Endothelial cell of umbilical vein (primary cell): Measurements from ENCODE around the gene REEP5. TPM values are rescaled to one million over a fixed set of nuclear protein-coding genes. Genes with fewer than 3 reads are reported as not detected.

ENCODE experiments used
- BruUV-seq: library from RNA; stranded (reverse); fragments of 400-500 nt; replicated peaks from 2 replicates; lab custom pipeline; 2021; lab: Mats Ljungman, UMichigan
- CTCF ChIA-PET: fragments of 300-600, 350-600 bp; sonication (Branson Sonifier 250); formaldehyde crosslinking; loops from one replicate; lab custom pipeline; 2021; ENCODE audit warnings: antibody characterized with exemption, inconsistent platforms; lab: Charles Lee
- POLR2A ChIA-PET: fragments of 300-600, 350-600 bp; sonication (Branson Sonifier 250); formaldehyde crosslinking; loops from one replicate; lab custom pipeline; 2021; ENCODE audit warnings: antibody characterized with exemption, inconsistent platforms; lab: Charles Lee
- DNase-seq: peaks from one replicate; pipeline ENCODE4 v3.0.0-alpha.2; 2011; ENCODE audit warnings: low read depth, low spot score
- FAIRE-seq: peaks from 2 replicates; lab custom pipeline; 2011; peaks lifted over from hg19 to GRCh38; lab: Jason Lieb, UNC
- H2AFZ ChIP-seq: 2 replicates; pipeline ENCODE4 v1.6.0; 2012; ENCODE audit warnings: low read depth, low read length, control low read depth, inconsistent platforms
- H3K27ac ChIP-seq: 2 replicates; pipeline ENCODE4 v1.5.1; 2011; ENCODE audit warnings: low read depth, mild to moderate bottlenecking, control low read depth, low read length, moderate library complexity; ENCODE audit not compliant: insufficient read depth
- H3K27me3 ChIP-seq, 2 experiments: 2 replicates each; pipeline versions ENCODE4 v1.6.0 to v1.6.1; 2011; ENCODE audit warnings: low read length in 2 of 2, mixed read lengths in 1 of 2; ENCODE audit not compliant: control insufficient read depth in 2 of 2, insufficient read depth in 2 of 2
- H3K36me3 ChIP-seq, 2 experiments: 2 replicates in 1 of 2; 3 replicates in 1 of 2; pipeline ENCODE4 v1.5.1; 2011; ENCODE audit warnings: low read length in 2 of 2, mild to moderate bottlenecking in 1 of 2, moderate library complexity in 1 of 2; ENCODE audit not compliant: control insufficient read depth in 2 of 2, insufficient read depth in 2 of 2; ENCODE audit errors: extremely low read depth in 1 of 2
- H3K4me1 ChIP-seq: 3 replicates; pipeline ENCODE4 v1.5.1; 2011; ENCODE audit warnings: mild to moderate bottlenecking, low read length; ENCODE audit not compliant: control insufficient read depth, insufficient read depth; ENCODE audit errors: extremely low read depth
- H3K4me2 ChIP-seq: 2 replicates; pipeline ENCODE4 v1.6.1; 2011; ENCODE audit warnings: low read length, control low read depth, mixed read lengths; ENCODE audit not compliant: insufficient read depth
- H3K4me3 ChIP-seq, 3 experiments: fragments of 200-600 bp in 1 of 3; sonication (generic), shearing (Covaris generic) in 1 of 3; replicated peaks in 1 of 3; 2 replicates each; pipeline ENCODE4 v1.5.1; 2011 to 2016; ENCODE audit warnings: control low read depth in 3 of 3, low read length in 3 of 3, mild to moderate bottlenecking in 2 of 3, inconsistent platforms in 1 of 3, low read depth in 1 of 3, moderate library complexity in 1 of 3; ENCODE audit not compliant: insufficient read depth in 1 of 3
- H3K79me2 ChIP-seq: 2 replicates; pipeline ENCODE4 v1.6.0; 2012; ENCODE audit warnings: low read length, inconsistent platforms; ENCODE audit not compliant: control insufficient read depth, insufficient read depth
- H3K9ac ChIP-seq: replicated peaks from 2 replicates; pipeline ENCODE3; 2011; ENCODE audit warnings: low read length, control low read depth; ENCODE audit not compliant: insufficient read depth; ENCODE audit errors: extremely low read depth
- H3K9me1 ChIP-seq: replicated peaks from 3 replicates; pipeline ENCODE4 v1.6.0; 2011; ENCODE audit warnings: mild to moderate bottlenecking, low read length; ENCODE audit not compliant: control insufficient read depth, insufficient read depth; ENCODE audit errors: extremely low read depth
- H3K9me3 ChIP-seq: replicated peaks from 2 replicates; pipeline ENCODE4 v1.5.1; 2012; ENCODE audit warnings: low read length, inconsistent platforms; ENCODE audit not compliant: control insufficient read depth, insufficient read depth
- H4K20me1 ChIP-seq: replicated peaks from 2 replicates; pipeline ENCODE3; 2011; ENCODE audit warnings: mild to moderate bottlenecking, low read length; ENCODE audit not compliant: control insufficient read depth, insufficient read depth; ENCODE audit errors: extremely low read depth
- CTCF ChIP-seq, 2 donors: IDR thresholded peaks; 1 replicate in 1 of 2; 2 replicates in 1 of 2; pipeline ENCODE4 v1.5.1; 2011; ENCODE audit warnings: low read length in 2 of 2, mild to moderate bottlenecking in 2 of 2, moderate library complexity in 2 of 2, control low read depth in 1 of 2, inconsistent platforms in 1 of 2, low read depth in 1 of 2; ENCODE audit not compliant: insufficient read depth in 1 of 2; ENCODE audit errors: extremely low read depth in 1 of 2
- EZH2 ChIP-seq: IDR thresholded peaks from 2 replicates; pipeline ENCODE4 v1.6.1; 2012; ENCODE audit warnings: borderline replicate concordance, low read depth, mild to moderate bottlenecking, moderate library complexity, low read length, inconsistent platforms; ENCODE audit not compliant: severe bottlenecking
- FOS ChIP-seq: IDR thresholded peaks from 2 replicates; pipeline ENCODE4 v1.6.1; 2011; ENCODE audit warnings: mild to moderate bottlenecking, low read length, moderate library complexity, borderline replicate concordance; ENCODE audit not compliant: insufficient read depth
- GATA2 ChIP-seq: IDR thresholded peaks from 2 replicates; pipeline ENCODE4 v1.7.0; 2011; ENCODE audit warnings: low read depth, mild to moderate bottlenecking, moderate library complexity, mixed read lengths, low read length; ENCODE audit not compliant: insufficient read length, insufficient read depth
- JUN ChIP-seq: IDR thresholded peaks from 2 replicates; pipeline ENCODE4 v1.6.1; 2011; ENCODE audit warnings: borderline replicate concordance, low read depth; ENCODE audit not compliant: insufficient read length, insufficient read depth
- MAX ChIP-seq: IDR thresholded peaks from 2 replicates; pipeline ENCODE4 v1.6.1; 2011; ENCODE audit not compliant: insufficient read depth, insufficient read length
- MYC ChIP-seq: IDR thresholded peaks from one replicate; pipeline ENCODE4 v1.6.1; 2011; ENCODE audit warnings: mild to moderate bottlenecking, low read depth, low read length
- POLR2A ChIP-seq: IDR thresholded peaks from 2 replicates; pipeline ENCODE4 v1.6.1; 2012; ENCODE audit warnings: low read depth, mild to moderate bottlenecking, control low read depth, low read length
- POLR2AphosphoS5 ChIP-seq: IDR thresholded peaks from 2 replicates; pipeline ENCODE4 v1.6.1; 2012; ENCODE audit warnings: low read depth, mild to moderate bottlenecking, control low read depth, low read length, moderate library complexity; ENCODE audit not compliant: insufficient read depth
- dilution Hi-C: fragments of 300-500 bp; cut with MboI; formaldehyde crosslinking; loops from one replicate; pipeline ENCODE4 v1.15.0; 2019; ENCODE audit warnings: low sequenced_read_pairs; ENCODE audit not compliant: extremely low pct_ligation_motif_present
- intact Hi-C: fragments of 100-400 bp; cut with micrococcal nuclease; formaldehyde crosslinking; loops from one replicate; pipeline ENCODE4 v1.10.0; 2022
- polyA plus RNA-seq, 4 experiments: library from polyadenylated mRNA; depleted of rRNA in 3 of 4; stranded (reverse) in 3 of 4; unstranded in 1 of 4; fragments of >200 nt; gene quantifications; 2 replicates each; pipeline versions ENCODE4 v1.2.1 to v1.2.3, GENCODE V29; 2011 to 2012; ENCODE audit warnings: missing spikeins in 1 of 4
- total RNA-seq: library from RNA; stranded (reverse); gene quantifications from 2 replicates; pipeline ENCODE4 v1.2.3, GENCODE V29; 2021

The REEP5 gene
- total and polyA plus RNA-seq, 2 donors (not counting 3 experiments of a cell fraction or from before 2014, with no cell fraction given), result 98.0 to 163 TPM

- BruUV-seq, result no TSS peak
- H3K27ac ChIP-seq, result no peak overlapping the region
- peak; percentile 29 for TF ChIP-seq GATA2
- no peak for TF ChIP-seq FOS
- TF ChIP-seq POLR2A, result no peak
- TF ChIP-seq EZH2, result no peak
- no peaks in the 10 kb centered on the region for H3K9me1 ChIP-seq
- dilution Hi-C loops, result no loop called here
- CTCF ChIA-PET, result interaction anchor here (0.7 to 1.3 kb wide), 4 partner anchors 8 to 82 kb away, joined by 3 to 4 read pairs (median 4); no protein-coding TSS in a partner anchor
- H3K79me2 ChIP-seq, result peaks cover 73% of the 10 kb centered on the region
- no peaks in the 10 kb centered on the region for H3K27me3 ChIP-seq
- H3K9ac ChIP-seq, result no peak overlapping the region
- no peaks in the 10 kb centered on the region for H3K4me1 ChIP-seq
- no peak overlapping the region for H3K4me2 ChIP-seq
- H3K36me3 ChIP-seq, result peaks cover 15 to 17% of the 10 kb centered on the region in 2 experiments
- DNase-seq, result no peak
- H3K9me3 ChIP-seq, result no peaks in the 10 kb centered on the region
- H3K4me3 ChIP-seq, result no peak overlapping the region
- H2AFZ ChIP-seq, result no peak overlapping the region
- POLR2A ChIA-PET, result no interaction called here
- H4K20me1 ChIP-seq, result peaks cover 2% of the 10 kb centered on the region
- FAIRE-seq, result no peak
- intact Hi-C loops, result no loop called here
These were observed 7.4 kb downstream of the REEP5 start for GRCh38 chr5:112914584-112914983.

GRCh38 chr5:112910529-112910928 is 11.5 kb downstream of the REEP5 start:
- H4K20me1 ChIP-seq, result peaks cover 2% of the 10 kb centered on the region
- H3K9ac ChIP-seq, result no peak overlapping the region
- dilution Hi-C loops (no loop called here), intact Hi-C loops (no loop called here)
- no peaks in the 10 kb centered on the region for H3K27me3 ChIP-seq
- BruUV-seq, result no TSS peak
- no peak overlapping the region for H3K27ac ChIP-seq
- H3K4me3 ChIP-seq, result no peak overlapping the region
- peaks cover 57% of the 10 kb centered on the region for H3K79me2 ChIP-seq
- TF ChIP-seq MAX, result no peak
- no peak for TF ChIP-seq JUN
- TF ChIP-seq POLR2A, result no peak
- TF ChIP-seq EZH2, result no peak
- no peak for TF ChIP-seq MYC
- no peak for TF ChIP-seq CTCF (IDR thresholded peaks at IDR 0.05; ENCODE audit: extremely low read depth in 1 of 2, insufficient read depth in 1 of 2, low read depth in 1 of 2, low read length in 2 of 2)
- no peak for TF ChIP-seq FOS
- TF ChIP-seq GATA2, result no peak
- no peak for TF ChIP-seq POLR2AphosphoS5
- peaks cover 10 to 11% of the 10 kb centered on the region in 2 experiments for H3K36me3 ChIP-seq
- FAIRE-seq (no peak), DNase-seq (no peak)
- H3K4me1 ChIP-seq, result no peaks in the 10 kb centered on the region
- no peaks in the 10 kb centered on the region for H3K9me1 ChIP-seq
- no peak overlapping the region for H2AFZ ChIP-seq
- no peaks in the 10 kb centered on the region for H3K9me3 ChIP-seq
- no peak overlapping the region for H3K4me2 ChIP-seq
- ChIA-PET POLR2A (interaction anchor here (0.6 kb wide), 1 partner anchor 422 kb away, joined by 4 read pairs; no protein-coding TSS in a partner anchor), CTCF (interaction anchor here (1.0 to 1.2 kb wide), 2 partner anchors 10 to 62 kb away, joined by 4 read pairs; no protein-coding TSS in a partner anchor)
